Esophagus (tissue), 2 donors: ENCODE data around the gene SLC41A3. TPM values are rescaled to one million over a fixed set of nuclear protein-coding genes. Genes with fewer than 3 reads are reported as not detected.

Experiments used
- H3K27ac ChIP-seq, 2 donors: one replicate each; pipeline ENCODE4 v1.5.1; 2013; ENCODE audit warnings: low read depth in 2 of 2, mild to moderate bottlenecking in 2 of 2, inconsistent platforms in 1 of 2, low read length in 1 of 2, moderate library complexity in 1 of 2
- H3K27me3 ChIP-seq, 2 donors: one replicate each; pipeline ENCODE4 v1.6.1; 2013; ENCODE audit warnings: low read length in 2 of 2, control low read depth in 1 of 2, mild to moderate bottlenecking in 1 of 2; ENCODE audit not compliant: insufficient read depth in 2 of 2, control insufficient read depth in 1 of 2
- H3K36me3 ChIP-seq, 2 donors: one replicate each; pipeline ENCODE4 v1.6.1; 2013; ENCODE audit warnings: low read length in 1 of 2; ENCODE audit not compliant: control insufficient read depth in 2 of 2, insufficient read depth in 2 of 2
- H3K4me1 ChIP-seq, 2 donors: one replicate each; pipeline ENCODE4 v1.6.1; 2013; ENCODE audit warnings: low read length in 1 of 2; ENCODE audit not compliant: control insufficient read depth in 2 of 2, insufficient read depth in 2 of 2
- H3K4me3 ChIP-seq, 2 donors: one replicate each; pipeline ENCODE4 v1.5.1; 2013; ENCODE audit warnings: low read length in 2 of 2, mild to moderate bottlenecking in 2 of 2, low read depth in 1 of 2, moderate library complexity in 1 of 2
- H3K9me3 ChIP-seq, 2 donors: one replicate each; pipeline ENCODE4 v1.6.1; 2013; ENCODE audit warnings: mild to moderate bottlenecking in 2 of 2, low read depth in 1 of 2, low read length in 1 of 2, moderate library complexity in 1 of 2; ENCODE audit not compliant: control insufficient read depth in 2 of 2, insufficient read depth in 1 of 2
- WGBS, 2 donors: extraction: QIAGEN DNeasy Blood & Tissue Kit; methylation state at CpG; one replicate each; pipeline ENCODE4 v1.1.7; 2013; 5-methylcytosine and 5-hydroxymethylcytosine counted together
- polyA plus RNA-seq, 2 donors: library from polyadenylated mRNA; stranded (reverse); fragments of 200-250 nt; gene quantifications; one replicate each; pipeline ENCODE4 v1.2.3, GENCODE V29; 2013
- donor health status: healthy with polysubstance abuse.
- donor health status: Bipolar disorder and iron deficiency.

The SLC41A3 gene
- polyA plus RNA-seq, 2 donors: 9.0 to 17.5 TPM

- no peaks in the 10 kb centered on the region for H3K27me3 ChIP-seq
- H3K9me3 ChIP-seq: no peaks in the 10 kb centered on the region
- H3K27ac ChIP-seq: no peak overlapping the region
- no peak overlapping the region for H3K4me3 ChIP-seq
- H3K4me1 ChIP-seq: no peaks in the 10 kb centered on the region
- H3K36me3 ChIP-seq: no peaks in the 10 kb centered on the region
- WGBS, 2 donors: 80 to 85% methylated on average over 4 of the region's 4 CpGs
These were observed 37.7 kb upstream of the SLC41A3 start for GRCh38 chr3:126121632-126122031.

- 92 to 93% methylated on average over 9 of the region's 9 CpGs for WGBS, 2 donors
- H3K4me3 ChIP-seq: no peak overlapping the region
These were observed 37.1 kb upstream of the SLC41A3 start for GRCh38 chr3:126121074-126121473.

GRCh38 chr3:126119976-126120375, 36.1 kb upstream of the SLC41A3 start:
- no peaks in the 10 kb centered on the region for H3K9me3 ChIP-seq
- no peak overlapping the region for H3K27ac ChIP-seq
- 93 to 94% methylated on average over 8 of the region's 8 CpGs for WGBS, 2 donors
- H3K4me1 ChIP-seq: no peaks in the 10 kb centered on the region
- no peak overlapping the region for H3K4me3 ChIP-seq
- no peaks in the 10 kb centered on the region for H3K27me3 ChIP-seq
- H3K36me3 ChIP-seq: no peaks in the 10 kb centered on the region

More at GRCh38 chr3:126121074-126121473, 37.1 kb upstream of the SLC41A3 start:
- Histone ChIP-seq H3K4me1 (no peaks in the 10 kb centered on the region), H3K9me3 (no peaks in the 10 kb centered on the region), H3K27me3 (no peaks in the 10 kb centered on the region), H3K27ac (no peak overlapping the region), H3K36me3 (no peaks in the 10 kb centered on the region)

GRCh38 chr3:126119008-126119675, 35.2 kb upstream of the SLC41A3 start:
- Histone ChIP-seq H3K36me3 (no peaks in the 10 kb centered on the region), H3K27ac (no peak overlapping the region), H3K9me3 (no peaks in the 10 kb centered on the region), H3K4me1 (no peaks in the 10 kb centered on the region), H3K4me3 (no peak overlapping the region), H3K27me3 (no peaks in the 10 kb centered on the region)
- WGBS, 2 donors: 75 to 86% methylated on average over 7 of the region's 7 CpGs

- WGBS, 2 donors: 77 to 92% methylated on average over 11 of the region's 11 CpGs
These were observed 34.7 kb upstream of the SLC41A3 start for GRCh38 chr3:126118591-126118990.

GRCh38 chr3:126117786-126118185, 33.9 kb upstream of the SLC41A3 start:
- no peaks in the 10 kb centered on the region for H3K36me3 ChIP-seq
- WGBS, 2 donors: 70 to 78% methylated on average over 9 of the region's 9 CpGs
- no peak overlapping the region for H3K4me3 ChIP-seq
- H3K9me3 ChIP-seq: no peaks in the 10 kb centered on the region
- H3K4me1 ChIP-seq: no peaks in the 10 kb centered on the region
- no peaks in the 10 kb centered on the region for H3K27me3 ChIP-seq
- no peak overlapping the region for H3K27ac ChIP-seq

More at GRCh38 chr3:126118591-126118990, 34.7 kb upstream of the SLC41A3 start:
- Histone ChIP-seq H3K27me3 (no peaks in the 10 kb centered on the region), H3K27ac (no peak overlapping the region), H3K4me1 (no peaks in the 10 kb centered on the region), H3K4me3 (no peak overlapping the region), H3K9me3 (no peaks in the 10 kb centered on the region), H3K36me3 (no peaks in the 10 kb centered on the region)

- Histone ChIP-seq H3K4me1 (no peaks in the 10 kb centered on the region), H3K36me3 (no peaks in the 10 kb centered on the region), H3K9me3 (no peaks in the 10 kb centered on the region), H3K27me3 (no peaks in the 10 kb centered on the region), H3K4me3 (no peak overlapping the region), H3K27ac (no peak overlapping the region)
- WGBS, 2 donors: 95 to 98% methylated on average over 3 of the region's 3 CpGs
These were observed 33.3 kb upstream of the SLC41A3 start for GRCh38 chr3:126117212-126117611.

GRCh38 chr3:126116526-126116925, 32.6 kb upstream of the SLC41A3 start:
- Histone ChIP-seq H3K4me1 (no peaks in the 10 kb centered on the region), H3K36me3 (no peaks in the 10 kb centered on the region), H3K9me3 (no peaks in the 10 kb centered on the region), H3K27me3 (no peaks in the 10 kb centered on the region), H3K27ac (no peak overlapping the region), H3K4me3 (no peak overlapping the region)
- WGBS, 2 donors: 74 to 81% methylated on average over 1 of the region's 1 CpG

GRCh38 chr3:126114443-126115386, 30.8 kb upstream of the SLC41A3 start:
- Histone ChIP-seq H3K4me1 (no peaks in the 10 kb centered on the region), H3K36me3 (no peaks in the 10 kb centered on the region), H3K27me3 (no peaks in the 10 kb centered on the region), H3K9me3 (no peaks in the 10 kb centered on the region), H3K4me3 (no peak overlapping the region), H3K27ac (no peak overlapping the region)
- WGBS, 2 donors: 92% methylated on average over 14 to 16 of the region's 16 CpGs
